ENCODE data around the gene CCNG2.
"Not testable (repeated sequence)": the region's sequence is repeated elsewhere in the genome, so short reads cannot be mapped to it uniquely, and the experiment has no call there.

CCNG2 gene

GRCh38 chr4:77132652-77133312 lies 24.2 kb upstream of the CCNG2 start:
- no peak for DNase-seq (ENCODE audit: low read depth)
- no peak overlapping the region for H3K4me3 ChIP-seq (ENCODE audit: low read depth, low read length)
- no peak for TF ChIP-seq CTCF (conservative IDR thresholded peaks at IDR 0.05; ENCODE audit: low read depth, low read length)

GRCh38 chr4:77137448-77137847 lies 19.6 kb upstream of the CCNG2 start:
- DNase-seq (ENCODE audit: low read depth); H3K4me3 ChIP-seq (ENCODE audit: low read depth, low read length): not testable (repeated sequence)

GRCh38 chr4:77141964-77142645 lies 14.9 kb upstream of the CCNG2 start:
- no peak for TF ChIP-seq CTCF (conservative IDR thresholded peaks at IDR 0.05; ENCODE audit: low read depth, low read length)
- H3K4me3 ChIP-seq (ENCODE audit: low read depth, low read length) = no peak overlapping the region
- no peak for DNase-seq (ENCODE audit: low read depth)

GRCh38 chr4:77142646-77143028 lies 14.4 kb upstream of the CCNG2 start:
- DNase-seq (ENCODE audit: low read depth) = no peak
- TF ChIP-seq CTCF (conservative IDR thresholded peaks at IDR 0.05; ENCODE audit: low read depth, low read length) = no peak
- H3K4me3 ChIP-seq (ENCODE audit: low read depth, low read length) = no peak overlapping the region

GRCh38 chr4:77143091-77143490 lies 13.9 kb upstream of the CCNG2 start:
- no peak for TF ChIP-seq CTCF (conservative IDR thresholded peaks at IDR 0.05; ENCODE audit: low read depth, low read length)
- no peak for DNase-seq (ENCODE audit: low read depth)
- no peak overlapping the region for H3K4me3 ChIP-seq (ENCODE audit: low read depth, low read length)

GRCh38 chr4:77145842-77146185 lies 11.2 kb upstream of the CCNG2 start:
- no peak overlapping the region for H3K4me3 ChIP-seq (ENCODE audit: low read depth, low read length)
- DNase-seq (ENCODE audit: low read depth) = no peak
- TF ChIP-seq CTCF (conservative IDR thresholded peaks at IDR 0.05; ENCODE audit: low read depth, low read length) = no peak

GRCh38 chr4:77146186-77147078 lies 10.6 kb upstream of the CCNG2 start:
- no peak overlapping the region for H3K4me3 ChIP-seq (ENCODE audit: low read depth, low read length)
- no peak for DNase-seq (ENCODE audit: low read depth)
- no peak for TF ChIP-seq CTCF (conservative IDR thresholded peaks at IDR 0.05; ENCODE audit: low read depth, low read length)
